Endothelial cell of umbilical vein (primary cell): Measurements from ENCODE around the gene TMEM132E. TPM values are rescaled to one million over a fixed set of nuclear protein-coding genes. Genes with fewer than 3 reads are reported as not detected.

Experiments
- BruUV-seq: library from RNA; stranded (reverse); fragments of 400-500 nt; replicated peaks from 2 replicates; lab custom pipeline; 2021; lab: Mats Ljungman, UMichigan
- CTCF ChIA-PET: fragments of 300-600, 350-600 bp; sonication (Branson Sonifier 250); formaldehyde crosslinking; loops from one replicate; lab custom pipeline; 2021; ENCODE audit warnings: antibody characterized with exemption, inconsistent platforms; lab: Charles Lee
- POLR2A ChIA-PET: fragments of 300-600, 350-600 bp; sonication (Branson Sonifier 250); formaldehyde crosslinking; loops from one replicate; lab custom pipeline; 2021; ENCODE audit warnings: antibody characterized with exemption, inconsistent platforms; lab: Charles Lee
- DNase-seq: peaks from one replicate; pipeline ENCODE4 v3.0.0-alpha.2; 2011; ENCODE audit warnings: low read depth, low spot score
- FAIRE-seq: peaks from 2 replicates; lab custom pipeline; 2011; peaks lifted over from hg19 to GRCh38; lab: Jason Lieb, UNC
- H2AFZ ChIP-seq: 2 replicates; pipeline ENCODE4 v1.6.0; 2012; ENCODE audit warnings: low read depth, low read length, control low read depth, inconsistent platforms
- H3K27ac ChIP-seq: 2 replicates; pipeline ENCODE4 v1.5.1; 2011; ENCODE audit warnings: low read depth, mild to moderate bottlenecking, control low read depth, low read length, moderate library complexity; ENCODE audit not compliant: insufficient read depth
- H3K27me3 ChIP-seq, 2 experiments: 2 replicates each; pipeline versions ENCODE4 v1.6.0 to v1.6.1; 2011; ENCODE audit warnings: low read length in 2 of 2, mixed read lengths in 1 of 2; ENCODE audit not compliant: control insufficient read depth in 2 of 2, insufficient read depth in 2 of 2
- H3K36me3 ChIP-seq, 2 experiments: 2 replicates in 1 of 2; 3 replicates in 1 of 2; pipeline ENCODE4 v1.5.1; 2011; ENCODE audit warnings: low read length in 2 of 2, mild to moderate bottlenecking in 1 of 2, moderate library complexity in 1 of 2; ENCODE audit not compliant: control insufficient read depth in 2 of 2, insufficient read depth in 2 of 2; ENCODE audit errors: extremely low read depth in 1 of 2
- H3K4me1 ChIP-seq: 3 replicates; pipeline ENCODE4 v1.5.1; 2011; ENCODE audit warnings: mild to moderate bottlenecking, low read length; ENCODE audit not compliant: control insufficient read depth, insufficient read depth; ENCODE audit errors: extremely low read depth
- H3K4me2 ChIP-seq: 2 replicates; pipeline ENCODE4 v1.6.1; 2011; ENCODE audit warnings: low read length, control low read depth, mixed read lengths; ENCODE audit not compliant: insufficient read depth
- H3K4me3 ChIP-seq, 3 experiments: fragments of 200-600 bp in 1 of 3; sonication (generic), shearing (Covaris generic) in 1 of 3; replicated peaks in 1 of 3; 2 replicates each; pipeline ENCODE4 v1.5.1; 2011 to 2016; ENCODE audit warnings: control low read depth in 3 of 3, low read length in 3 of 3, mild to moderate bottlenecking in 2 of 3, inconsistent platforms in 1 of 3, low read depth in 1 of 3, moderate library complexity in 1 of 3; ENCODE audit not compliant: insufficient read depth in 1 of 3
- H3K79me2 ChIP-seq: 2 replicates; pipeline ENCODE4 v1.6.0; 2012; ENCODE audit warnings: low read length, inconsistent platforms; ENCODE audit not compliant: control insufficient read depth, insufficient read depth
- H3K9ac ChIP-seq: replicated peaks from 2 replicates; pipeline ENCODE3; 2011; ENCODE audit warnings: low read length, control low read depth; ENCODE audit not compliant: insufficient read depth; ENCODE audit errors: extremely low read depth
- H3K9me1 ChIP-seq: replicated peaks from 3 replicates; pipeline ENCODE4 v1.6.0; 2011; ENCODE audit warnings: mild to moderate bottlenecking, low read length; ENCODE audit not compliant: control insufficient read depth, insufficient read depth; ENCODE audit errors: extremely low read depth
- H3K9me3 ChIP-seq: replicated peaks from 2 replicates; pipeline ENCODE4 v1.5.1; 2012; ENCODE audit warnings: low read length, inconsistent platforms; ENCODE audit not compliant: control insufficient read depth, insufficient read depth
- H4K20me1 ChIP-seq: replicated peaks from 2 replicates; pipeline ENCODE3; 2011; ENCODE audit warnings: mild to moderate bottlenecking, low read length; ENCODE audit not compliant: control insufficient read depth, insufficient read depth; ENCODE audit errors: extremely low read depth
- CTCF ChIP-seq, 2 donors: IDR thresholded peaks; 1 replicate in 1 of 2; 2 replicates in 1 of 2; pipeline ENCODE4 v1.5.1; 2011; ENCODE audit warnings: low read length in 2 of 2, mild to moderate bottlenecking in 2 of 2, moderate library complexity in 2 of 2, control low read depth in 1 of 2, inconsistent platforms in 1 of 2, low read depth in 1 of 2; ENCODE audit not compliant: insufficient read depth in 1 of 2; ENCODE audit errors: extremely low read depth in 1 of 2
- EZH2 ChIP-seq: IDR thresholded peaks from 2 replicates; pipeline ENCODE4 v1.6.1; 2012; ENCODE audit warnings: borderline replicate concordance, low read depth, mild to moderate bottlenecking, moderate library complexity, low read length, inconsistent platforms; ENCODE audit not compliant: severe bottlenecking
- FOS ChIP-seq: IDR thresholded peaks from 2 replicates; pipeline ENCODE4 v1.6.1; 2011; ENCODE audit warnings: mild to moderate bottlenecking, low read length, moderate library complexity, borderline replicate concordance; ENCODE audit not compliant: insufficient read depth
- GATA2 ChIP-seq: IDR thresholded peaks from 2 replicates; pipeline ENCODE4 v1.7.0; 2011; ENCODE audit warnings: low read depth, mild to moderate bottlenecking, moderate library complexity, mixed read lengths, low read length; ENCODE audit not compliant: insufficient read length, insufficient read depth
- JUN ChIP-seq: IDR thresholded peaks from 2 replicates; pipeline ENCODE4 v1.6.1; 2011; ENCODE audit warnings: borderline replicate concordance, low read depth; ENCODE audit not compliant: insufficient read length, insufficient read depth
- MAX ChIP-seq: IDR thresholded peaks from 2 replicates; pipeline ENCODE4 v1.6.1; 2011; ENCODE audit not compliant: insufficient read depth, insufficient read length
- MYC ChIP-seq: IDR thresholded peaks from one replicate; pipeline ENCODE4 v1.6.1; 2011; ENCODE audit warnings: mild to moderate bottlenecking, low read depth, low read length
- POLR2A ChIP-seq: IDR thresholded peaks from 2 replicates; pipeline ENCODE4 v1.6.1; 2012; ENCODE audit warnings: low read depth, mild to moderate bottlenecking, control low read depth, low read length
- POLR2AphosphoS5 ChIP-seq: IDR thresholded peaks from 2 replicates; pipeline ENCODE4 v1.6.1; 2012; ENCODE audit warnings: low read depth, mild to moderate bottlenecking, control low read depth, low read length, moderate library complexity; ENCODE audit not compliant: insufficient read depth
- dilution Hi-C: fragments of 300-500 bp; cut with MboI; formaldehyde crosslinking; loops from one replicate; pipeline ENCODE4 v1.15.0; 2019; ENCODE audit warnings: low sequenced_read_pairs; ENCODE audit not compliant: extremely low pct_ligation_motif_present
- intact Hi-C: fragments of 100-400 bp; cut with micrococcal nuclease; formaldehyde crosslinking; loops from one replicate; pipeline ENCODE4 v1.10.0; 2022
- polyA plus RNA-seq, 4 experiments: library from polyadenylated mRNA; depleted of rRNA in 3 of 4; stranded (reverse) in 3 of 4; unstranded in 1 of 4; fragments of >200 nt; gene quantifications; 2 replicates each; pipeline versions ENCODE4 v1.2.1 to v1.2.3, GENCODE V29; 2011 to 2012; ENCODE audit warnings: missing spikeins in 1 of 4
- total RNA-seq: library from RNA; stranded (reverse); gene quantifications from 2 replicates; pipeline ENCODE4 v1.2.3, GENCODE V29; 2021

Gene TMEM132E
- total and polyA plus RNA-seq, 2 donors (not counting 3 experiments of a cell fraction or from before 2014, with no cell fraction given), result not detected

- Histone ChIP-seq H4K20me1 (no peaks in the 10 kb centered on the region), H3K4me2 (no peak overlapping the region), H3K4me3 (no peak overlapping the region), H3K9me1 (no peaks in the 10 kb centered on the region), H3K9ac (no peak overlapping the region), H3K79me2 (no peaks in the 10 kb centered on the region), H3K27me3 (no peaks in the 10 kb centered on the region), H3K27ac (no peak overlapping the region), H3K9me3 (no peaks in the 10 kb centered on the region), H3K4me1 (no peaks in the 10 kb centered on the region), H3K36me3 (no peaks in the 10 kb centered on the region), H2AFZ (no peak overlapping the region)
- dilution Hi-C loops (no loop called here), intact Hi-C loops (no loop called here)
- BruUV-seq, result no TSS peak
- FAIRE-seq, result no peak
- TF ChIP-seq EZH2 (no peak), JUN (no peak), MAX (no peak), CTCF (IDR thresholded peaks at IDR 0.05; ENCODE audit: extremely low read depth in 1 of 2, insufficient read depth in 1 of 2, low read depth in 1 of 2, low read length in 2 of 2) (no peak), MYC (no peak), FOS (no peak), POLR2AphosphoS5 (no peak), GATA2 (no peak), POLR2A (no peak)
- ChIA-PET POLR2A (no interaction called here), CTCF (no interaction called here)
- DNase-seq, result no peak
Measured at GRCh38 chr17:34672176-34672785, 92.9 kb downstream of the TMEM132E start.
